Measurements from ENCODE around the gene STK35. TPM values are rescaled to one million over a fixed set of nuclear protein-coding genes. Genes with fewer than 3 reads are reported as not detected.
"Not testable (repeated sequence)": the region's sequence is repeated elsewhere in the genome, so short reads cannot be mapped to it uniquely, and the experiment has no call there.

Gene STK35
- polyA plus RNA-seq, 3 donors = 17.5 to 19.8 (median 19.3) TPM

DNA sequence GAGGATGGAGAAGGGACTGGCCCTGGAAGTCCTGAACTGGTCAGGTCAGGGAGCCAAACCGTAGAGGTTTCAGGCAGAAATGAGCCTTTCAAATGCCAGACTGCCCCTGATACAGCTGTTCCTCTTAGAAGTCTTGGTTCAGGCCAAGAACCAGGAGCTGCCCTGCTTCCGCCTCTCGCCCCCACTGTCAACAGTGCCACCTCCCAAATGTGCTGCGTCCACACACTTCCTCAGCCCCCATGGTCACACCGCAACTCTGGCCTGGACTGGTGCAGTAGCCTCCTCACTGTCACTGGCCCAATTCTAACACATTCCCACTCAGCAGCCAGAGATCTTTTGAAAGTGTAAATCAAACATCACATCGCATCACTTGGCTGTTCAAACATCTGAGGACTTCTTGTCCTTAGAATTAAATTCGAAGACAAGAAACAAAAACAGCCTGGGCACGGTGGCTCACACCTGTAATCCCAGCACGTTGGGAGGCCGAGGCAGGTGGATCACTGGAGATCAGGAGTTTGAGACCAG, 69.7 kb downstream of the STK35 start:
- no peak for DNase-seq (ENCODE audit: extremely low read depth in 1 of 11, low read depth in 9 of 11, low spot score in 4 of 11)

DNA sequence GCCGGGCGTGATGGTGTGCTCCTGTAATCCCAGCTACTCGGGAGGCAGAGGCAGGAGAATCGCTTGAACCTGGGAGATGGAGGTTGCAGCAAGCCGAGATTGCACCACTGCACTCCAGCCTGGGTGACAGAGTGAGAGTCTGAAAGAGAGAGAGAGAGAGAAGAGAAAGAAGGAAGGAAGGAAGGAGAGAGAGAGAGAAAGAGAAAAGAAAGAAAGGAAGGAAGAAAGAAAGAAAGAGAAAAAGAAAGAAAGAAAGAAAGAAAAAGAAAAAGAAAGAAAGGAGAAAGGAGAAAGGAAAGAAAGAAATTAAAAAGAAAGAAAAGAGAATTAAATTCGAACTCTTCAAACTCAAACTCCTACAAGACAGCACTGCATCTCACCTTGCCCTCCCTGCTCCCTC, 70.2 kb downstream of the STK35 start:
- DNase-seq (ENCODE audit: extremely low read depth in 1 of 11, low read depth in 9 of 11, low spot score in 4 of 11) = not testable (repeated sequence)

GRCh38 chr20:2172305-2173175, 70.9 kb downstream of the STK35 start:
- DNase-seq (ENCODE audit: extremely low read depth in 1 of 11, low read depth in 9 of 11, low spot score in 4 of 11) = peak in 7 of 11 donors; percentile 23 to 67 (median 44)

DNA sequence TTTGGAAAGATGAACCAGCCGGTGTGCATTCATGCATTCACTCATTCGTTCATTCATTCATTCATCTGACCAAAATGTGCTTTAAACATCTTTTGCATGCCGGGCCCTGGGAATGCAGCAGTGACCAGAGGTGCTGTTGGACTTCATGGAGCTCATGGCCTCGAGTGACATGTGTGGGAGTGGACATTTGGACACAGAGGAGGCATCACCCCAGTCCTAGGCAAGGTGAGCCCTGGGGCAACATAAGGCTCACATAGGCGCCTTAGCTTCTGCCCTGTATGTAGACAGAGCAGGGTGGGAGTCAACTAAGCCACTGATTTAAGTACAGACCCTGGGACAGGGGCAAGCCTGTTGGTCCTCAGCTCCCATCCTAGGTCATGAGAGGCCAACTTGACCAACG, 71.6 kb downstream of the STK35 start:
- DNase-seq (ENCODE audit: extremely low read depth in 1 of 11, low read depth in 9 of 11, low spot score in 4 of 11) = no peak

DNA sequence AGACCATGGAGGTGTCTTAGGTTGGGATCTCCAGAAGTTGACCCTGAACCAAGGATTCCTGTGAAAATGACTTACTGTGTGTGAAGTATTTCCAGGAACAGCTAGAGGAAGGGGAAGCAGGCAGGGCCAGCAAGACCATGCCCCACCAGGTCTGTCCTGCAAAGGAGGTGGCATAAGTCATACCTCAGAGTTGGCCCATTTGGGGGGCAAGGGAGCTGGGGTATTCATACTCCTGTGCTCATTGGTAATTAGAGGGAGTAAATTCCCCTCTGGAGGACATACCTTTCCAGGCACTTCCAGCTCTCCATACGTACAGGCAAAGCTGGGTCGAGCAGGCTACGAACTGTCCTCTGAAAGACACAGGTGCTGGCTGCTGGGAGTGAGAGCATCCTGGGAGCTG, 72.4 kb downstream of the STK35 start:
- DNase-seq (ENCODE audit: extremely low read depth in 1 of 11, low read depth in 9 of 11, low spot score in 4 of 11) = no peak

GRCh38 chr20:2176946-2177345, 75.3 kb downstream of the STK35 start:
- no peak for DNase-seq (ENCODE audit: extremely low read depth in 1 of 11, low read depth in 9 of 11, low spot score in 4 of 11)

- peak in 5 of 11 donors; percentile 6 to 28 (median 26) for DNase-seq (ENCODE audit: extremely low read depth in 1 of 11, low read depth in 9 of 11, low spot score in 4 of 11)
These were observed 76.9 kb downstream of the STK35 start for GRCh38 chr20:2178318-2179232.

GRCh38 chr20:2179233-2179580, 77.6 kb downstream of the STK35 start:
- DNase-seq (ENCODE audit: extremely low read depth in 1 of 11, low read depth in 9 of 11, low spot score in 4 of 11) = peak in 1 of 11 donors; percentile 2

DNA sequence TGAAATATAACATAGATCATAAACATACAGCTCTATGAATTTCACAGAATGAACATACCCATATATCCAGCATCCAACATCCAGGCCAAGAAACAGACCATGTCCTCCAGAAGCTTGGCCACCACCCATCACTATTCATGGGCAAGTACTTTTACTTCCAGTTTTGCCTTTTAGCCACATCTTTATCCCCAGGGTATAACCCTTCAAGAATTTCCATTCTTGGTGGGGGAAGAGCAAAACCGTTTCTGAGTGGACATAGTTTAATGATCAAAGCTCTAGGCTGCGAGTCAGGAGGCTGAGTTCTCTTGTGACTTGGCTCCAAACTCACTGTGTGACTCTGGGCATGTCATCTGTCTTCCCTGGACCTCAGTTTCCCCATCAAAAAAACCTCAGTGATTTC, 78.3 kb downstream of the STK35 start:
- DNase-seq (ENCODE audit: extremely low read depth in 1 of 11, low read depth in 9 of 11, low spot score in 4 of 11) = no peak

- DNase-seq (ENCODE audit: extremely low read depth in 1 of 11, low read depth in 9 of 11, low spot score in 4 of 11) = no peak
These were observed 81.8 kb downstream of the STK35 start for GRCh38 chr20:2183381-2183780.

GRCh38 chr20:2184933-2185332, 83.3 kb downstream of the STK35 start:
- DNase-seq (ENCODE audit: extremely low read depth in 1 of 11, low read depth in 9 of 11, low spot score in 4 of 11) = not testable (repeated sequence)

DNA sequence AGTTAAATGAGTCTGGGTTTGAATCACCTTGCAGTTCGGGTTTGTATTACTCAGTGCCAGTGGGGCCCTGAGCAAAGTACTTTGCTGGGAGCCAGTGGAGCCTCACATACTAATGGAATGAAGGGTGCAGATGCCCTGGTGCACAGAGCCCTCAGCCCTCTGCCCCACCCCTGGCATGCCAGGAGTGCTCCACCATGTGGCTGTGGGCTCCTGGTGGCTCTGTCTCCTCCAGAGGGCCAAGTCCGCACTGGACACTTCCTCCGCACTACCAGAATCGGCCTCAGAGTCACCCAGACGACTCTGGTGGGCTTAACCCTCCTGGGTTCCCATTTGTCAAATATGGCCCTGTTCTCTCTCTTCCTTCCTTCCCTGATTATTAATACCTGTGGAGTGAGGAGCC, 94.0 kb downstream of the STK35 start:
- no peak for DNase-seq (ENCODE audit: extremely low read depth in 1 of 11, low read depth in 9 of 11, low spot score in 4 of 11)

DNA sequence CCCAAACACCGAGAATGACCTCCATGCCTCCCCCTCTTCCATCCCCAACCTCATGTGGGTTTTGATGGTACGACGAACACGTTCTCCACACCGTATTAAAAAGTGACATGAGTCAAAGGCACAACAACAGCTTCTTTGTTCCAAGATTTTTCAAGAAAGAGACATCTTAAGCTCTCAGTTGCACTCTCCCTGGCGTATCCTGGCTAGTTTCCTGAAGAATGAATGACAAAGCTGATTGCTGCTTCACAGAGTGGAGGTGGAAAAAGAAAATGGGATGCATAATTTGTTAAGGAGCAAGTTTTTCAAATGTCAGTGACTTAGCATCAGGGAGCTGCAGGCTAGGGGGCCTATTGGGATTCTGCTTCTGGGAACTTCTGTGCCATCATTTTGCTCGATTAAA, 95.5 kb downstream of the STK35 start:
- no peak for DNase-seq (ENCODE audit: extremely low read depth in 1 of 11, low read depth in 9 of 11, low spot score in 4 of 11)

Other genes with a start within 250 kb of the STK35 start
- 10 to 100 TPM; 24.4 to 28.1 (median 27.9) TPM for gene SIRPA, start 206.4 kb upstream of the STK35 start, polyA plus RNA-seq (ENCODE audit: insufficient read length in 3 of 3)
- under 1 TPM; 0.24 to 0.56 (median 0.46) TPM for gene PDYN, start 107.8 kb upstream of the STK35 start, polyA plus RNA-seq (ENCODE audit: insufficient read length in 3 of 3)
- gene TGM3, start 194.2 kb downstream of the STK35 start, polyA plus RNA-seq (ENCODE audit: insufficient read length in 3 of 3) = under 1 TPM; 0.58 to 0.98 (median 0.65) TPM